Adrenal gland (tissue), 5 donors: ENCODE results near the gene FAXC.

ENCODE experiments used
- POLR2A ChIP-seq, 2 donors: fragments of 450-650 bp; IDR thresholded peaks; one replicate each; pipeline ENCODE4 v1.6.1; 2017; ENCODE audit warnings: antibody characterized with exemption in 2 of 2, mild to moderate bottlenecking in 2 of 2, moderate library complexity in 1 of 2
- TF ChIP-seq, protein P1 (sequence below), 6 experiments: fragments of 450-650 bp in 4 of 6; fragments of 200-600 bp in 2 of 6; sonication (generic) in 1 of 6; IDR thresholded peaks; 1 replicate in 5 of 6; 2 replicates in 1 of 6; pipeline versions ENCODE4 v1.5.1 to v1.8.0; 2016 to 2021; ENCODE audit warnings: antibody characterized with exemption in 6 of 6, mild to moderate bottlenecking in 2 of 6, moderate library complexity in 1 of 6
- donor health status: DM: no; HTN: no; CAD: no.

DNA sequence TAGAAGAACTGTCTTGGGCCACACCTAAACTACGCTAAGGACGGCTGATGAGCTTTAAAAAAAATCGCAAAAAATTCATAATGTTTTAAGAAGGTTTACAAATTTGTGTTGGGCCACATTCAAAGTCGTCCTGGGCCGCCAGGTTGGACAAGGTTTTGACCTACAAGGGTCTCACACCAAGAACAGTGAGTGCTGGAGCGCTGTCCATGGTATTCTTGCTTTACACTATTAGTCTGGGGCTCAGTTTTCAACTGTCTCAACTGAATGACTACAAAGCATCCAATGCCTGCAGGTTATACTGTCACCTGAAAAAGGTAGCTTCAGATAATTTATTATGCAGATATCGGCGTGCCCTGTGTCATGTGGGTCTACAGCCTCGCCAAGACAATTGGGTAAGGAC is 3.7 kb upstream of the FAXC start:
- TF ChIP-seq, protein P1, sequence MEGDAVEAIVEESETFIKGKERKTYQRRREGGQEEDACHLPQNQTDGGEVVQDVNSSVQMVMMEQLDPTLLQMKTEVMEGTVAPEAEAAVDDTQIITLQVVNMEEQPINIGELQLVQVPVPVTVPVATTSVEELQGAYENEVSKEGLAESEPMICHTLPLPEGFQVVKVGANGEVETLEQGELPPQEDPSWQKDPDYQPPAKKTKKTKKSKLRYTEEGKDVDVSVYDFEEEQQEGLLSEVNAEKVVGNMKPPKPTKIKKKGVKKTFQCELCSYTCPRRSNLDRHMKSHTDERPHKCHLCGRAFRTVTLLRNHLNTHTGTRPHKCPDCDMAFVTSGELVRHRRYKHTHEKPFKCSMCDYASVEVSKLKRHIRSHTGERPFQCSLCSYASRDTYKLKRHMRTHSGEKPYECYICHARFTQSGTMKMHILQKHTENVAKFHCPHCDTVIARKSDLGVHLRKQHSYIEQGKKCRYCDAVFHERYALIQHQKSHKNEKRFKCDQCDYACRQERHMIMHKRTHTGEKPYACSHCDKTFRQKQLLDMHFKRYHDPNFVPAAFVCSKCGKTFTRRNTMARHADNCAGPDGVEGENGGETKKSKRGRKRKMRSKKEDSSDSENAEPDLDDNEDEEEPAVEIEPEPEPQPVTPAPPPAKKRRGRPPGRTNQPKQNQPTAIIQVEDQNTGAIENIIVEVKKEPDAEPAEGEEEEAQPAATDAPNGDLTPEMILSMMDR (IDR thresholded peaks at IDR 0.05), result no peak
- no peak for TF ChIP-seq POLR2A (IDR thresholded peaks at IDR 0.05)
